SK-N-SH (cell line): ENCODE data around the gene LANCL2. TPM values are rescaled to one million over a fixed set of nuclear protein-coding genes. Genes with fewer than 3 reads are reported as not detected.
A peak's percentile ranks its signal among the peaks of the same experiment; 100 is the strongest.

Experiments
- CTCF ChIA-PET: fragments of 300-600, 350-600 bp; formaldehyde crosslinking; extraction: SDS; loops from one replicate; lab custom pipeline; 2021; lab: Yijun Ruan, JAX
- POLR2A ChIA-PET: fragments of 350-600 bp; sonication (Branson Sonifier 250); formaldehyde crosslinking; extraction: SDS; loops from one replicate; lab custom pipeline; 2020; ENCODE audit warnings: antibody characterized with exemption, inconsistent platforms; lab: Yijun Ruan, JAX
- DNase-seq: peaks from one replicate; pipeline ENCODE4 v3.0.0; 2012
- H2AFZ ChIP-seq: fragments of 200-600 bp; sonication (generic); 2 replicates; pipeline ENCODE4 v1.8.1; 2016; ENCODE audit warnings: antibody characterized with exemption, mild to moderate bottlenecking, low read depth
- H3F3A ChIP-seq: fragments of 200-600 bp; sonication (generic); replicated peaks from 2 replicates; pipeline ENCODE3; 2016; ENCODE audit warnings: antibody characterized with exemption, mild to moderate bottlenecking; ENCODE audit not compliant: insufficient read depth
- H3K27ac ChIP-seq, 2 experiments: fragments of 200-500 bp in 1 of 2; fragments of 200-600 bp in 1 of 2; sonication (Bioruptor generic) in 1 of 2; sonication (generic), shearing (Covaris generic) in 1 of 2; 2 replicates each; pipeline versions ENCODE4 v1.5.1 to v1.6.1; 2014 to 2016; ENCODE audit warnings: low read depth in 2 of 2, inconsistent platforms in 1 of 2, low read length in 1 of 2, mild to moderate bottlenecking in 1 of 2, mixed read lengths in 1 of 2
- H3K27me3 ChIP-seq: fragments of 200-600 bp; sonication (generic), shearing (Covaris generic); 2 replicates; pipeline ENCODE4 v1.6.1; 2016; ENCODE audit warnings: mixed run types; ENCODE audit not compliant: insufficient read depth
- H3K36me3 ChIP-seq, 2 experiments: fragments of 200-500 bp in 1 of 2; fragments of 200-600 bp in 1 of 2; sonication (Bioruptor generic) in 1 of 2; sonication (generic) in 1 of 2; replicated peaks in 1 of 2; 2 replicates each; pipeline versions ENCODE3 to v1.5.1; 2014 to 2016; ENCODE audit warnings: low read length in 1 of 2, mild to moderate bottlenecking in 1 of 2; ENCODE audit not compliant: insufficient read depth in 2 of 2, control insufficient read depth in 1 of 2
- H3K4me1 ChIP-seq, 2 experiments: fragments of 200-500 bp in 1 of 2; fragments of 200-600 bp in 1 of 2; sonication (Bioruptor generic) in 1 of 2; sonication (generic), shearing (Covaris generic) in 1 of 2; 2 replicates each; pipeline versions ENCODE4 v1.5.1 to v1.6.1; 2014 to 2016; ENCODE audit warnings: low read depth in 1 of 2, low read length in 1 of 2, mixed run types in 1 of 2; ENCODE audit not compliant: insufficient read depth in 2 of 2, control insufficient read depth in 1 of 2
- H3K4me2 ChIP-seq: fragments of 200-600 bp; sonication (generic), shearing (Covaris generic); 2 replicates; pipeline ENCODE4 v1.6.1; 2017; ENCODE audit warnings: mixed run types
- H3K4me3 ChIP-seq, 2 experiments: fragments of 200-500 bp in 1 of 2; fragments of 200-600 bp in 1 of 2; sonication (Bioruptor generic) in 1 of 2; sonication (generic), shearing (Covaris generic) in 1 of 2; 2 replicates each; pipeline versions ENCODE4 v1.5.1 to v1.8.1; 2014 to 2016; ENCODE audit warnings: low read depth in 2 of 2, inconsistent platforms in 1 of 2, low read length in 1 of 2, mild to moderate bottlenecking in 1 of 2, mixed read lengths in 1 of 2, moderate library complexity in 1 of 2
- H3K79me2 ChIP-seq: fragments of 200-600 bp; sonication (generic); 2 replicates; pipeline ENCODE4 v1.8.1; 2017; ENCODE audit warnings: mild to moderate bottlenecking; ENCODE audit not compliant: insufficient read depth
- H3K9ac ChIP-seq: fragments of 200-600 bp; sonication (generic); 2 replicates; pipeline ENCODE4 v1.6.1; 2017; ENCODE audit warnings: mixed run types
- H3K9me2 ChIP-seq: fragments of 200-600 bp; sonication (generic); 2 replicates; pipeline ENCODE4 v1.6.1; 2017; ENCODE audit warnings: mixed run types
- H3K9me3 ChIP-seq: fragments of 200-600 bp; sonication (generic); 2 replicates; pipeline ENCODE4 v1.6.1; 2017; ENCODE audit warnings: mixed run types, mild to moderate bottlenecking, moderate library complexity
- H4K20me1 ChIP-seq: fragments of 200-600 bp; sonication (generic); 2 replicates; pipeline ENCODE4 v1.6.1; 2017; ENCODE audit warnings: mild to moderate bottlenecking, mixed run types; ENCODE audit not compliant: insufficient read depth
- ELF1 ChIP-seq: IDR thresholded peaks from 2 replicates; pipeline ENCODE4 v1.4.0; 2012
- EP300 ChIP-seq, 2 experiments: IDR thresholded peaks; 2 replicates each; pipeline versions ENCODE4 v1.4.0 to v1.6.1; 2012; ENCODE audit warnings: borderline replicate concordance in 1 of 2, low read depth in 1 of 2, low read length in 1 of 2
- FOSL2 ChIP-seq: IDR thresholded peaks from 2 replicates; pipeline ENCODE4 v1.4.0; 2012; ENCODE audit warnings: low read depth, mild to moderate bottlenecking, moderate library complexity, borderline replicate concordance
- FOXM1 ChIP-seq: IDR thresholded peaks from 2 replicates; pipeline ENCODE4 v1.4.0; 2012; ENCODE audit warnings: low read depth, mild to moderate bottlenecking
- GABPA ChIP-seq: IDR thresholded peaks from 2 replicates; pipeline ENCODE4 v1.4.0; 2012; ENCODE audit warnings: low read depth, mild to moderate bottlenecking
- IRF3 ChIP-seq: fragments of 150-350 bp; IDR thresholded peaks from 2 replicates; pipeline ENCODE4 v1.6.1; 2016; ENCODE audit warnings: mild to moderate bottlenecking, low read depth, low read length
- JUND ChIP-seq: IDR thresholded peaks from 2 replicates; pipeline ENCODE4 v1.4.0; 2012
- MEF2A ChIP-seq: IDR thresholded peaks from 2 replicates; pipeline ENCODE4 v1.4.0; 2012; ENCODE audit warnings: low read depth, borderline replicate concordance
- MXI1 ChIP-seq: IDR thresholded peaks from 2 replicates; pipeline ENCODE4 v1.6.1; 2012; ENCODE audit warnings: mild to moderate bottlenecking, low read depth, low read length, improper control_type of control experiment
- NFIC ChIP-seq: IDR thresholded peaks from 2 replicates; pipeline ENCODE4 v1.4.0; 2012; ENCODE audit warnings: borderline replicate concordance
- NRF1 ChIP-seq: IDR thresholded peaks from 2 replicates; pipeline ENCODE4 v1.6.1; 2012; ENCODE audit warnings: low read depth, mild to moderate bottlenecking, low read length
- POLR2AphosphoS5 ChIP-seq: IDR thresholded peaks from 2 replicates; pipeline ENCODE4 v1.6.1; 2012; ENCODE audit warnings: low read depth, low read length
- RCOR1 ChIP-seq: fragments of 150-350 bp; IDR thresholded peaks from 2 replicates; pipeline ENCODE4 v1.6.1; 2017; ENCODE audit warnings: antibody characterized with exemption, low read length
- RXRA ChIP-seq: IDR thresholded peaks from 2 replicates; pipeline ENCODE4 v1.4.0; 2012; ENCODE audit warnings: low read depth, mild to moderate bottlenecking, borderline replicate concordance
- SIN3A ChIP-seq: IDR thresholded peaks from 2 replicates; pipeline ENCODE4 v1.6.1; 2012; ENCODE audit warnings: low read depth, mild to moderate bottlenecking, low read length, moderate library complexity, borderline replicate concordance
- TAF1 ChIP-seq: IDR thresholded peaks from 2 replicates; pipeline ENCODE4 v1.6.1; 2012; ENCODE audit warnings: low read depth, mild to moderate bottlenecking, low read length, moderate library complexity, borderline replicate concordance
- TCF12 ChIP-seq: IDR thresholded peaks from 2 replicates; pipeline ENCODE4 v1.4.0; 2012
- TEAD4 ChIP-seq: IDR thresholded peaks from 2 replicates; pipeline ENCODE4 v1.4.0; 2012; ENCODE audit warnings: mild to moderate bottlenecking, borderline replicate concordance; ENCODE audit not compliant: insufficient read depth
- YY1 ChIP-seq: IDR thresholded peaks from 2 replicates; pipeline ENCODE4 v1.4.0; 2012; ENCODE audit warnings: low read depth, mild to moderate bottlenecking
- WGBS: methylation state at CpG from one replicate; pipeline ENCODE4 v1.1.6; 2017; ENCODE audit warnings: low lambda C conversion rate; 5-methylcytosine and 5-hydroxymethylcytosine counted together
- polyA plus RNA-seq, 3 experiments: library from polyadenylated mRNA; depleted of rRNA; stranded (reverse); fragments of >200 nt; gene quantifications; 2 replicates each; pipeline ENCODE4 v1.2.3, GENCODE V29; 2012
- TF ChIP-seq, protein P1 (sequence below): IDR thresholded peaks from 2 replicates; pipeline ENCODE4 v1.4.0; 2012; ENCODE audit warnings: low read depth
- TF ChIP-seq, protein P2 (sequence below): IDR thresholded peaks from 2 replicates; pipeline ENCODE4; 2012

The LANCL2 gene
- polyA plus RNA-seq, 1 of the 3 experiments (the other 2 are of a cell fraction): 36.7 TPM

GRCh38 chr7:55348502-55348901 is 16.6 kb upstream of the LANCL2 start:
- Histone ChIP-seq H3K9me2 (no peaks in the 10 kb centered on the region), H4K20me1 (no peaks in the 10 kb centered on the region), H3F3A (peaks cover 24% of the 10 kb centered on the region), H3K9ac (peak overlapping the region; percentile 33; the same call in 1 of the 2 replicates), H3K36me3 (no peaks in the 10 kb centered on the region), H3K27me3 (no peaks in the 10 kb centered on the region), H3K27ac (peak overlapping the region; percentile 36 to 82; a peak in 3 of 4 replicates), H3K4me3 (peak overlapping the region in 1 of 2 experiments; percentile 32; a peak in 1 of 4 replicates), H3K9me3 (no peaks in the 10 kb centered on the region), H3K4me2 (peak overlapping the region; percentile 69), H3K79me2 (no peaks in the 10 kb centered on the region), H3K4me1 (peaks cover 0 to 16% of the 10 kb centered on the region in 2 experiments; a peak in 2 of 4 replicates), H2AFZ (peak overlapping the region; percentile 38; the same call in 1 of the 2 replicates)
- CTCF ChIA-PET: interaction anchor here (1.0 to 1.2 kb wide), 2 partner anchors 67 to 575 kb away, joined by 3 to 5 read pairs; no protein-coding TSS in a partner anchor
- no peak for DNase-seq
- TF ChIP-seq TCF12: peak; percentile 90
- TF ChIP-seq JUND: peak; percentile 99
- TF ChIP-seq NFIC: peak; percentile 97
- peak; percentile 64; the same call in 1 of the 2 replicates for TF ChIP-seq MEF2A
- TF ChIP-seq EP300 (IDR thresholded peaks at IDR 0.05; ENCODE audit: borderline replicate concordance in 1 of 2, low read depth in 1 of 2, low read length in 1 of 2): peak in 1 of 2 experiments; percentile 81; a peak in 1 of 4 replicates
- peak; percentile 86 for TF ChIP-seq TEAD4
- TF ChIP-seq, protein P1, sequence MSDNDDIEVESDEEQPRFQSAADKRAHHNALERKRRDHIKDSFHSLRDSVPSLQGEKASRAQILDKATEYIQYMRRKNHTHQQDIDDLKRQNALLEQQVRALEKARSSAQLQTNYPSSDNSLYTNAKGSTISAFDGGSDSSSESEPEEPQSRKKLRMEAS: peak; percentile 28; the same call in 1 of the 2 replicates
- TF ChIP-seq YY1: 0 out of 2 replicates have a peak, but pooled peaks have one; percentile 41
- no peak for TF ChIP-seq IRF3
- TF ChIP-seq GABPA: no peak
- TF ChIP-seq RXRA: no peak
- TF ChIP-seq POLR2AphosphoS5: peak; percentile 74; the same call in 1 of the 2 replicates
- peak; percentile 98 for TF ChIP-seq FOSL2
- TF ChIP-seq ELF1: no peak
- TF ChIP-seq, protein P2, sequence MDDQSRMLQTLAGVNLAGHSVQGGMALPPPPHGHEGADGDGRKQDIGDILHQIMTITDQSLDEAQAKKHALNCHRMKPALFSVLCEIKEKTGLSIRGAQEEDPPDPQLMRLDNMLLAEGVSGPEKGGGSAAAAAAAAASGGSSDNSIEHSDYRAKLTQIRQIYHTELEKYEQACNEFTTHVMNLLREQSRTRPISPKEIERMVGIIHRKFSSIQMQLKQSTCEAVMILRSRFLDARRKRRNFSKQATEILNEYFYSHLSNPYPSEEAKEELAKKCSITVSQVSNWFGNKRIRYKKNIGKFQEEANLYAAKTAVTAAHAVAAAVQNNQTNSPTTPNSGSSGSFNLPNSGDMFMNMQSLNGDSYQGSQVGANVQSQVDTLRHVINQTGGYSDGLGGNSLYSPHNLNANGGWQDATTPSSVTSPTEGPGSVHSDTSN: peak; percentile 89
- TF ChIP-seq NRF1: no peak
- TF ChIP-seq RCOR1: no peak
- 0 out of 2 replicates have a peak, but pooled peaks have one; percentile 39 for TF ChIP-seq SIN3A
- TF ChIP-seq TAF1: 0 out of 2 replicates have a peak, but pooled peaks have one; percentile 41
- peak; percentile 49; the same call in 1 of the 2 replicates for TF ChIP-seq FOXM1
- TF ChIP-seq MXI1: no peak
- WGBS: 3% methylated on average over 4 of the region's 4 CpGs
- POLR2A ChIA-PET: no interaction called here
